GM21737 (cell line): ENCODE measurements around the gene MTMR1.

ENCODE experiments used
- ATAC-seq: cut with Tn5 transposase; IDR thresholded peaks from one replicate; pipeline ENCODE4 v1.9.1; 2021; ENCODE audit warnings: mild to moderate bottlenecking, moderate library complexity; ENCODE audit not compliant: unreplicated experiment

Gene MTMR1

GRCh38 chrX:150775569-150776350 lies 82.6 kb downstream of the MTMR1 start:
- ATAC-seq = no peak

- no peak for ATAC-seq
Measured at GRCh38 chrX:150777328-150777992, 84.3 kb downstream of the MTMR1 start.

GRCh38 chrX:150779385-150779784 lies 86.2 kb downstream of the MTMR1 start:
- no peak for ATAC-seq

- ATAC-seq = no peak
Measured at GRCh38 chrX:150781677-150782076, 88.5 kb downstream of the MTMR1 start.

- no peak for ATAC-seq
Measured at GRCh38 chrX:150790021-150790420, 96.8 kb downstream of the MTMR1 start.

- ATAC-seq = no peak
Measured at GRCh38 chrX:150792949-150793527, 99.8 kb downstream of the MTMR1 start.

GRCh38 chrX:150805736-150806135 lies 112.5 kb downstream of the MTMR1 start:
- ATAC-seq = no peak

GRCh38 chrX:150806827-150807226 lies 113.6 kb downstream of the MTMR1 start:
- no peak for ATAC-seq

GRCh38 chrX:150813922-150814321 lies 120.7 kb downstream of the MTMR1 start:
- ATAC-seq = no peak
